Fibroblast of lung (primary cell): ENCODE measurements around the gene CRACR2B. TPM values are rescaled to one million over a fixed set of nuclear protein-coding genes. Genes with fewer than 3 reads are reported as not detected.

Experiments used
- DNase-seq, 2 donors: peaks; one replicate each; pipeline versions ENCODE4 v3.0.0 to v3.0.0-alpha.2; 2010; ENCODE audit warnings: low read depth in 2 of 2
- H2AFZ ChIP-seq: 2 replicates; pipeline ENCODE4 v1.5.1; 2012; ENCODE audit warnings: low read length, control low read depth, inconsistent platforms
- H3K27ac ChIP-seq: 2 replicates; pipeline ENCODE4 v1.5.1; 2011; ENCODE audit warnings: low read length, control low read depth; ENCODE audit not compliant: insufficient read depth
- H3K27me3 ChIP-seq: 2 replicates; pipeline ENCODE4 v1.5.1; 2011; ENCODE audit warnings: mild to moderate bottlenecking, low read length; ENCODE audit not compliant: control insufficient read depth, insufficient read depth
- H3K36me3 ChIP-seq: 2 replicates; pipeline ENCODE4 v1.5.1; 2011; ENCODE audit warnings: low read length; ENCODE audit not compliant: control insufficient read depth, insufficient read depth
- H3K4me1 ChIP-seq: 2 replicates; pipeline ENCODE4 v1.5.1; 2011; ENCODE audit warnings: low read length; ENCODE audit not compliant: control insufficient read depth, insufficient read depth; ENCODE audit errors: extremely low read depth
- H3K4me2 ChIP-seq: 2 replicates; pipeline ENCODE4 v1.5.1; 2011; ENCODE audit warnings: low read length, control low read depth; ENCODE audit not compliant: insufficient read depth; ENCODE audit errors: extremely low read depth
- H3K4me3 ChIP-seq, 4 experiments: fragments of 200-600 bp in 1 of 4; sonication (generic) in 1 of 4; replicated peaks in 1 of 4; 2 replicates each; pipeline ENCODE4 v1.5.1; 2011 to 2016; ENCODE audit warnings: low read length in 4 of 4, low read depth in 3 of 4, mild to moderate bottlenecking in 3 of 4, control low read depth in 2 of 4, inconsistent platforms in 1 of 4, mixed read lengths in 1 of 4; ENCODE audit not compliant: insufficient read depth in 1 of 4; ENCODE audit errors: control extremely low read depth in 1 of 4
- H3K79me2 ChIP-seq: 2 replicates; pipeline ENCODE4 v1.5.1; 2012; ENCODE audit warnings: mild to moderate bottlenecking, low read length, inconsistent platforms; ENCODE audit not compliant: control insufficient read depth, insufficient read depth
- H3K9ac ChIP-seq: 2 replicates; pipeline ENCODE4 v1.5.1; 2011; ENCODE audit warnings: mild to moderate bottlenecking, low read length, control low read depth; ENCODE audit not compliant: insufficient read depth
- H3K9me3 ChIP-seq: 2 replicates; pipeline ENCODE4 v1.5.1; 2012; ENCODE audit warnings: low read depth, low read length; ENCODE audit not compliant: control insufficient read depth, insufficient read depth
- H4K20me1 ChIP-seq: 2 replicates; pipeline ENCODE4 v1.5.1; 2011; ENCODE audit warnings: low read length; ENCODE audit not compliant: control insufficient read depth, insufficient read depth; ENCODE audit errors: extremely low read depth
- EZH2 ChIP-seq: IDR thresholded peaks from 2 replicates; pipeline ENCODE4 v1.5.1; 2012; ENCODE audit warnings: low read length, control low read depth, mild to moderate bottlenecking; ENCODE audit errors: missing control alignments
- polyA plus RNA-seq, 2 donors: library from polyadenylated mRNA; depleted of rRNA in 1 of 2; stranded (reverse) in 1 of 2; unstranded in 1 of 2; fragments of >200 nt; gene quantifications; 2 replicates each; pipeline ENCODE4 v1.2.1, GENCODE V29; 2011 to 2012; ENCODE audit warnings: missing spikeins in 1 of 2
- total RNA-seq: library from RNA; depleted of rRNA; stranded (reverse); fragments of >200 nt; gene quantifications from 2 replicates; pipeline ENCODE4 v1.2.1, GENCODE V29; 2014
- TF ChIP-seq, protein P1 (sequence below), 2 donors: IDR thresholded peaks in 1 of 2; conservative IDR thresholded peaks in 1 of 2; 1 replicate in 1 of 2; 2 replicates in 1 of 2; pipeline ENCODE4 v1.5.1; 2011 to 2012; ENCODE audit warnings: low read length in 2 of 2, control low read depth in 1 of 2, inconsistent platforms in 1 of 2, low read depth in 1 of 2, mild to moderate bottlenecking in 1 of 2

The CRACR2B gene
- total and polyA plus RNA-seq, 2 donors (not counting 1 experiment from before 2014, with no cell fraction given): 0.11 to 0.66 TPM

- H3K27ac ChIP-seq: peak overlapping the region; percentile 28
- peaks cover 5% of the 10 kb centered on the region for H4K20me1 ChIP-seq
Measured at GRCh38 chr11:838441-839279, 10.9 kb downstream of the CRACR2B start.

GRCh38 chr11:839280-839623 is 11.5 kb downstream of the CRACR2B start:
- no peak overlapping the region for H3K4me2 ChIP-seq
- H4K20me1 ChIP-seq: peaks cover 5% of the 10 kb centered on the region
- H3K9me3 ChIP-seq: no peaks in the 10 kb centered on the region
- H3K27ac ChIP-seq: peak overlapping the region; percentile 28
- no peak for DNase-seq
- no peak overlapping the region for H2AFZ ChIP-seq
- peaks cover 75% of the 10 kb centered on the region for H3K79me2 ChIP-seq
- no peak overlapping the region for H3K4me3 ChIP-seq
- no peak overlapping the region for H3K9ac ChIP-seq
- no peak for TF ChIP-seq EZH2
- TF ChIP-seq, protein P1, sequence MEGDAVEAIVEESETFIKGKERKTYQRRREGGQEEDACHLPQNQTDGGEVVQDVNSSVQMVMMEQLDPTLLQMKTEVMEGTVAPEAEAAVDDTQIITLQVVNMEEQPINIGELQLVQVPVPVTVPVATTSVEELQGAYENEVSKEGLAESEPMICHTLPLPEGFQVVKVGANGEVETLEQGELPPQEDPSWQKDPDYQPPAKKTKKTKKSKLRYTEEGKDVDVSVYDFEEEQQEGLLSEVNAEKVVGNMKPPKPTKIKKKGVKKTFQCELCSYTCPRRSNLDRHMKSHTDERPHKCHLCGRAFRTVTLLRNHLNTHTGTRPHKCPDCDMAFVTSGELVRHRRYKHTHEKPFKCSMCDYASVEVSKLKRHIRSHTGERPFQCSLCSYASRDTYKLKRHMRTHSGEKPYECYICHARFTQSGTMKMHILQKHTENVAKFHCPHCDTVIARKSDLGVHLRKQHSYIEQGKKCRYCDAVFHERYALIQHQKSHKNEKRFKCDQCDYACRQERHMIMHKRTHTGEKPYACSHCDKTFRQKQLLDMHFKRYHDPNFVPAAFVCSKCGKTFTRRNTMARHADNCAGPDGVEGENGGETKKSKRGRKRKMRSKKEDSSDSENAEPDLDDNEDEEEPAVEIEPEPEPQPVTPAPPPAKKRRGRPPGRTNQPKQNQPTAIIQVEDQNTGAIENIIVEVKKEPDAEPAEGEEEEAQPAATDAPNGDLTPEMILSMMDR (conservative IDR thresholded peaks at IDR 0.05 in 1 of 2, IDR thresholded peaks at IDR 0.05 in 1 of 2; ENCODE audit: low read depth in 1 of 2, low read length in 2 of 2): no peak
- H3K27me3 ChIP-seq: no peaks in the 10 kb centered on the region
- H3K36me3 ChIP-seq: peaks cover 45% of the 10 kb centered on the region
- peaks cover 23% of the 10 kb centered on the region for H3K4me1 ChIP-seq

More at GRCh38 chr11:838441-839279, 10.9 kb downstream of the CRACR2B start:
- peaks cover 45% of the 10 kb centered on the region for H3K36me3 ChIP-seq
- no peak overlapping the region for H2AFZ ChIP-seq
- DNase-seq: no peak
- H3K79me2 ChIP-seq: peaks cover 78% of the 10 kb centered on the region
- no peak for TF ChIP-seq EZH2
- TF ChIP-seq, protein P1 (conservative IDR thresholded peaks at IDR 0.05 in 1 of 2, IDR thresholded peaks at IDR 0.05 in 1 of 2; ENCODE audit: low read depth in 1 of 2, low read length in 2 of 2): peak in 1 of 2 donors; percentile 18
- no peak overlapping the region for H3K4me2 ChIP-seq
- no peak overlapping the region for H3K4me3 ChIP-seq
- no peaks in the 10 kb centered on the region for H3K9me3 ChIP-seq
- H3K9ac ChIP-seq: no peak overlapping the region
- H3K4me1 ChIP-seq: peaks cover 26% of the 10 kb centered on the region
- H3K27me3 ChIP-seq: no peaks in the 10 kb centered on the region

GRCh38 chr11:839875-840617 is 12.3 kb downstream of the CRACR2B start:
- Histone ChIP-seq H3K9me3 (no peaks in the 10 kb centered on the region), H4K20me1 (peaks cover 5% of the 10 kb centered on the region), H3K36me3 (peaks cover 43% of the 10 kb centered on the region), H3K4me3 (peak overlapping the region; percentile 85 to 96 (median 91)), H3K79me2 (peaks cover 71% of the 10 kb centered on the region), H2AFZ (no peak overlapping the region), H3K27me3 (no peaks in the 10 kb centered on the region), H3K4me1 (peaks cover 21% of the 10 kb centered on the region), H3K27ac (no peak overlapping the region), H3K9ac (no peak overlapping the region), H3K4me2 (peak overlapping the region; percentile 99)
- DNase-seq: no peak
- no peak for TF ChIP-seq EZH2
- TF ChIP-seq, protein P1 (conservative IDR thresholded peaks at IDR 0.05 in 1 of 2, IDR thresholded peaks at IDR 0.05 in 1 of 2; ENCODE audit: low read depth in 1 of 2, low read length in 2 of 2): peak; percentile 20 to 37
